Measurements from ENCODE around the gene NRIP3. TPM values are rescaled to one million over a fixed set of nuclear protein-coding genes. Genes with fewer than 3 reads are reported as not detected.

NRIP3 gene
- total and polyA plus RNA-seq, 2 donors (not counting 3 experiments of a cell fraction or from before 2014, with no cell fraction given), result 3.7 to 9.9 TPM

DNA sequence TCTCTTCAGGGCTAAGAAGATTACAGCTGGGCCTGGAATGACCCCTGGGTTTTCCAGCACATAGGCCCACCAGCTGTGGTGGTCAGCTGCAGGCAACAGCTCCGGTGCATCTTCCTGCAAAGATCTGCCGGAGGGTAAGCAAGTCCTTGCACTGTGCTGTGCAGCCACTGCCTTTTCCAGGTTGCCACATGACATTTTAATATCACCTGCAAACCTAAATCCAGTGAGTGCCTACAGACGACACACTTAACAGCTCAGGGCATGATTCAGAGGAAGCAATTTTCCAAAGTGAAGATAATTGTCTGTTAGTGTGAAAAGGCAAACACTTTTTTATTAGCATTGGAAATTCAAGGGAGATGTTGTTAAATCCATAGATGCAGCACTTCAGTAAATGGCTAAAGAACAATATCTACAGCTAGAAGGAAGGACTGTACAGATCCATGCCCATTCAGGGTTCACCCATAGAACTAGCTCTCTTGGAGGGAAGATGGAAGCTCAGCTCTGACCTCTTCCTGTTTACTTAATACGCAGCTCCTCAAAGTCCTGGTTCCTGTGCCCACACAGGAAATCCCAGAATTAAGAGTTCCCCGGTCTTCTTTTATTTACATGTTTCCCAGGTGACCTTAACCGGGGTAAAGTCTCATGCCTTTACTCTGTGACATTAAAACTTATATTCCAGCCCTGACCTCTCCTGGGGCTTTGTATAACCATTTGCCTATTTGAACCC is 13.3 kb upstream of the NRIP3 start:
- Histone ChIP-seq H3K27me3 (ENCODE audit: control insufficient read depth in 2 of 2, insufficient read depth in 2 of 2, low read length in 2 of 2) (peaks cover 0 to 2% of the 10 kb centered on the region in 2 experiments), H2AFZ (ENCODE audit: low read depth, low read length) (peak overlapping the region; percentile 82), H3K79me2 (ENCODE audit: control insufficient read depth, insufficient read depth, low read length) (no peaks in the 10 kb centered on the region), H3K36me3 (ENCODE audit: control insufficient read depth in 2 of 2, extremely low read depth in 1 of 2, insufficient read depth in 2 of 2, low read length in 2 of 2) (no peaks in the 10 kb centered on the region), H3K9me1 (replicated peaks; ENCODE audit: control insufficient read depth, extremely low read depth, insufficient read depth, low read length) (no peaks in the 10 kb centered on the region), H3K4me1 (ENCODE audit: control insufficient read depth, extremely low read depth, insufficient read depth, low read length) (peaks cover 13% of the 10 kb centered on the region), H4K20me1 (replicated peaks; ENCODE audit: control insufficient read depth, extremely low read depth, insufficient read depth, low read length) (no peaks in the 10 kb centered on the region), H3K4me3 (replicated peaks in 1 of 3; ENCODE audit: insufficient read depth in 1 of 3, low read depth in 1 of 3, low read length in 3 of 3) (no peak overlapping the region), H3K9me3 (replicated peaks; ENCODE audit: control insufficient read depth, insufficient read depth, low read length) (no peaks in the 10 kb centered on the region), H3K4me2 (ENCODE audit: insufficient read depth, low read length) (peak overlapping the region; percentile 46), H3K9ac (replicated peaks; ENCODE audit: extremely low read depth, insufficient read depth, low read length) (no peak overlapping the region), H3K27ac (ENCODE audit: insufficient read depth, low read depth, low read length) (no peak overlapping the region)
- dilution Hi-C loops (cut with MboI; ENCODE audit: extremely low pct_ligation_motif_present, low sequenced_read_pairs), result no loop called here
- TF ChIP-seq MYC (IDR thresholded peaks at IDR 0.05; ENCODE audit: low read depth, low read length) (no peak), POLR2AphosphoS5 (IDR thresholded peaks at IDR 0.05; ENCODE audit: insufficient read depth, low read depth, low read length) (no peak), FOS (IDR thresholded peaks at IDR 0.05; ENCODE audit: borderline replicate concordance, insufficient read depth, low read length) (no peak), GATA2 (IDR thresholded peaks at IDR 0.05; ENCODE audit: insufficient read depth, insufficient read length, low read depth, low read length) (no peak), JUN (IDR thresholded peaks at IDR 0.05; ENCODE audit: borderline replicate concordance, insufficient read depth, insufficient read length, low read depth) (no peak), EZH2 (IDR thresholded peaks at IDR 0.05; ENCODE audit: borderline replicate concordance, low read depth, low read length, severe bottlenecking) (no peak), POLR2A (IDR thresholded peaks at IDR 0.05; ENCODE audit: low read depth, low read length) (no peak)
- TF ChIP-seq, protein P1, sequence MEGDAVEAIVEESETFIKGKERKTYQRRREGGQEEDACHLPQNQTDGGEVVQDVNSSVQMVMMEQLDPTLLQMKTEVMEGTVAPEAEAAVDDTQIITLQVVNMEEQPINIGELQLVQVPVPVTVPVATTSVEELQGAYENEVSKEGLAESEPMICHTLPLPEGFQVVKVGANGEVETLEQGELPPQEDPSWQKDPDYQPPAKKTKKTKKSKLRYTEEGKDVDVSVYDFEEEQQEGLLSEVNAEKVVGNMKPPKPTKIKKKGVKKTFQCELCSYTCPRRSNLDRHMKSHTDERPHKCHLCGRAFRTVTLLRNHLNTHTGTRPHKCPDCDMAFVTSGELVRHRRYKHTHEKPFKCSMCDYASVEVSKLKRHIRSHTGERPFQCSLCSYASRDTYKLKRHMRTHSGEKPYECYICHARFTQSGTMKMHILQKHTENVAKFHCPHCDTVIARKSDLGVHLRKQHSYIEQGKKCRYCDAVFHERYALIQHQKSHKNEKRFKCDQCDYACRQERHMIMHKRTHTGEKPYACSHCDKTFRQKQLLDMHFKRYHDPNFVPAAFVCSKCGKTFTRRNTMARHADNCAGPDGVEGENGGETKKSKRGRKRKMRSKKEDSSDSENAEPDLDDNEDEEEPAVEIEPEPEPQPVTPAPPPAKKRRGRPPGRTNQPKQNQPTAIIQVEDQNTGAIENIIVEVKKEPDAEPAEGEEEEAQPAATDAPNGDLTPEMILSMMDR (IDR thresholded peaks at IDR 0.05; ENCODE audit: extremely low read depth in 1 of 2, insufficient read depth in 1 of 2, low read depth in 1 of 2, low read length in 2 of 2), result no peak
- TF ChIP-seq, protein P2, sequence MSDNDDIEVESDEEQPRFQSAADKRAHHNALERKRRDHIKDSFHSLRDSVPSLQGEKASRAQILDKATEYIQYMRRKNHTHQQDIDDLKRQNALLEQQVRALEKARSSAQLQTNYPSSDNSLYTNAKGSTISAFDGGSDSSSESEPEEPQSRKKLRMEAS (IDR thresholded peaks at IDR 0.05; ENCODE audit: insufficient read depth, insufficient read length), result no peak
- CTCF ChIA-PET, result interaction anchor here (1.0 to 7.0 kb wide), 10 partner anchors 8 to 489 kb away, joined by 3 to 248 read pairs (median 4); no protein-coding TSS in a partner anchor
- DNase-seq (ENCODE audit: low read depth, low spot score) (peak; percentile 45), FAIRE-seq (peak; percentile 79)
- POLR2A ChIA-PET, result interaction anchor here (0.6 kb wide), 1 partner anchor 212 kb away, joined by 6 read pairs; no protein-coding TSS in a partner anchor
- BruUV-seq (replicated peaks), result no TSS peak
- intact Hi-C loops (cut with micrococcal nuclease), result loop anchor here (5.0 to 10.0 kb wide), 5 partner anchors 105 to 1308 kb away; partner anchors contain the start of gene IPO7

Data from endothelial cell of umbilical vein (primary cell).